ENCODE results near the gene SIPA1L3. TPM values are rescaled to one million over a fixed set of nuclear protein-coding genes. Genes with fewer than 3 reads are reported as not detected.

The SIPA1L3 gene
- total and polyA plus RNA-seq, 2 of the 13 experiments (the other 11 are each of a cell fraction or from before 2014, with no cell fraction given): 5.5 to 7.7 TPM

GRCh38 chr19:38078302-38078930, 171.4 kb downstream of the SIPA1L3 start:
- CTCF ChIA-PET (ENCODE audit: low intra/inter-chr PET ratio, low total read pairs): no interaction called here
- Histone ChIP-seq H3K4me3 (replicated peaks in 1 of 3; ENCODE audit: insufficient read depth in 1 of 3, low read depth in 2 of 3, low read length in 3 of 3) (no peak overlapping the region), H3K4me1 (ENCODE audit: insufficient read depth, low read length) (peaks cover 27% of the 10 kb centered on the region), H3K27ac (ENCODE audit: extremely low read length, insufficient read depth, low read length) (no peak overlapping the region), H3K36me3 (replicated peaks in 1 of 2; ENCODE audit: control insufficient read depth in 1 of 2, insufficient read depth in 2 of 2, low read length in 2 of 2) (0 out of 5 replicates have a peak, but pooled peaks cover 4 to 6% of the 10 kb centered on the region in 2 experiments), H3K79me2 (ENCODE audit: insufficient read depth, low read length) (no peaks in the 10 kb centered on the region), H4K20me1 (ENCODE audit: insufficient read depth, low read length) (0 out of 2 replicates have a peak, but pooled peaks cover 3% of the 10 kb centered on the region), H3K4me2 (ENCODE audit: low read depth, low read length) (no peak overlapping the region), H3K27me3 (ENCODE audit: control insufficient read depth in 1 of 2, insufficient read depth in 2 of 2, low read length in 2 of 2) (no peaks in the 10 kb centered on the region), H3K9ac (ENCODE audit: insufficient read depth, low read depth, low read length) (no peak overlapping the region), H3K9me3 (ENCODE audit: low read length) (no peaks in the 10 kb centered on the region), H2AFZ (ENCODE audit: low read length) (no peak overlapping the region)
- POLR2A ChIA-PET: no interaction called here
- BruUV-seq (replicated peaks): no TSS peak
- FAIRE-seq (no peak), ATAC-seq (no peak), DNase-seq (ENCODE audit: low spot score) (no peak)
- intact Hi-C loops (cut with micrococcal nuclease; ENCODE audit: unreplicated experiment) (no loop called here), in situ Hi-C loops (cut with HindIII; ENCODE audit: extremely low pct_ligation_motif_present, low pct_unique_long_range_greater_than_20kb) (no loop called here)
- TF ChIP-seq ZFP36L2 (CRISPR knock-in tag; IDR thresholded peaks at IDR 0.05) (no peak), ZFP1 (CRISPR knock-in tag; IDR thresholded peaks at IDR 0.05) (no peak), ZNF615 (CRISPR knock-in tag; IDR thresholded peaks at IDR 0.05; ENCODE audit: borderline replicate concordance) (no peak), PRPF4 (IDR thresholded peaks at IDR 0.05; ENCODE audit: low read depth, low read length, poor library complexity, severe bottlenecking) (no peak), PRDM10 (CRISPR knock-in tag; IDR thresholded peaks at IDR 0.05; ENCODE audit: low read depth) (no peak), IRF2 (CRISPR knock-in tag; IDR thresholded peaks at IDR 0.05) (no peak), ZNF451 (CRISPR knock-in tag; IDR thresholded peaks at IDR 0.05) (no peak)
- TF ChIP-seq, protein P1, sequence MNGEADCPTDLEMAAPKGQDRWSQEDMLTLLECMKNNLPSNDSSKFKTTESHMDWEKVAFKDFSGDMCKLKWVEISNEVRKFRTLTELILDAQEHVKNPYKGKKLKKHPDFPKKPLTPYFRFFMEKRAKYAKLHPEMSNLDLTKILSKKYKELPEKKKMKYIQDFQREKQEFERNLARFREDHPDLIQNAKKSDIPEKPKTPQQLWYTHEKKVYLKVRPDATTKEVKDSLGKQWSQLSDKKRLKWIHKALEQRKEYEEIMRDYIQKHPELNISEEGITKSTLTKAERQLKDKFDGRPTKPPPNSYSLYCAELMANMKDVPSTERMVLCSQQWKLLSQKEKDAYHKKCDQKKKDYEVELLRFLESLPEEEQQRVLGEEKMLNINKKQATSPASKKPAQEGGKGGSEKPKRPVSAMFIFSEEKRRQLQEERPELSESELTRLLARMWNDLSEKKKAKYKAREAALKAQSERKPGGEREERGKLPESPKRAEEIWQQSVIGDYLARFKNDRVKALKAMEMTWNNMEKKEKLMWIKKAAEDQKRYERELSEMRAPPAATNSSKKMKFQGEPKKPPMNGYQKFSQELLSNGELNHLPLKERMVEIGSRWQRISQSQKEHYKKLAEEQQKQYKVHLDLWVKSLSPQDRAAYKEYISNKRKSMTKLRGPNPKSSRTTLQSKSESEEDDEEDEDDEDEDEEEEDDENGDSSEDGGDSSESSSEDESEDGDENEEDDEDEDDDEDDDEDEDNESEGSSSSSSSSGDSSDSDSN (CRISPR knock-in tag; IDR thresholded peaks at IDR 0.05): no peak
- TF ChIP-seq, protein P2, sequence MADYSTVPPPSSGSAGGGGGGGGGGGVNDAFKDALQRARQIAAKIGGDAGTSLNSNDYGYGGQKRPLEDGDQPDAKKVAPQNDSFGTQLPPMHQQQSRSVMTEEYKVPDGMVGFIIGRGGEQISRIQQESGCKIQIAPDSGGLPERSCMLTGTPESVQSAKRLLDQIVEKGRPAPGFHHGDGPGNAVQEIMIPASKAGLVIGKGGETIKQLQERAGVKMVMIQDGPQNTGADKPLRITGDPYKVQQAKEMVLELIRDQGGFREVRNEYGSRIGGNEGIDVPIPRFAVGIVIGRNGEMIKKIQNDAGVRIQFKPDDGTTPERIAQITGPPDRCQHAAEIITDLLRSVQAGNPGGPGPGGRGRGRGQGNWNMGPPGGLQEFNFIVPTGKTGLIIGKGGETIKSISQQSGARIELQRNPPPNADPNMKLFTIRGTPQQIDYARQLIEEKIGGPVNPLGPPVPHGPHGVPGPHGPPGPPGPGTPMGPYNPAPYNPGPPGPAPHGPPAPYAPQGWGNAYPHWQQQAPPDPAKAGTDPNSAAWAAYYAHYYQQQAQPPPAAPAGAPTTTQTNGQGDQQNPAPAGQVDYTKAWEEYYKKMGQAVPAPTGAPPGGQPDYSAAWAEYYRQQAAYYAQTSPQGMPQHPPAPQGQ (CRISPR knock-in tag; IDR thresholded peaks at IDR 0.05; ENCODE audit: borderline replicate concordance): no peak
- WGBS (ENCODE audit: low lambda C conversion rate): 98% methylated on average over 15 of the region's 15 CpGs
